ENCODE results near the gene ZNF511.

DNA sequence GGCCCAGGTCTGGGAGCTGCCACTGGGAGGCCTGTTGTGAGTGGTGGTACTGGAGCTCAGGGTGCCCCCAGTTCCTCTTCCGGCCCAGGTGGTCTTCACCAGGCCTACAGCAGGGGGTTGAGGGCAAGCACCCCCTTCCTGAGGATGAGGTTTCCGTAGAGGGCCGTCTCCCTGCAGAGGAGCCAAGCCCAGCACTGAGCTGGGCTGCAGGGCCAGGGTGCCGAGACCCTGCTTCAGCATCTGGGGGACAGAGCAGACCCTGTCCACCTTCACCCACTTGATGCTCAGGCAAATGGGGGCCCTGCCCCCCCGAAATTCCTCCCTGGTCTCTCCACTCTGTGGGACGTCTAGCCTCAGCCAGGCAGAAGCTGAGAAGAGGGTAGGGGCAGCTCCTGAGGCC is 46.6 kb downstream of the ZNF511 start:
- TF ChIP-seq, protein P1, sequence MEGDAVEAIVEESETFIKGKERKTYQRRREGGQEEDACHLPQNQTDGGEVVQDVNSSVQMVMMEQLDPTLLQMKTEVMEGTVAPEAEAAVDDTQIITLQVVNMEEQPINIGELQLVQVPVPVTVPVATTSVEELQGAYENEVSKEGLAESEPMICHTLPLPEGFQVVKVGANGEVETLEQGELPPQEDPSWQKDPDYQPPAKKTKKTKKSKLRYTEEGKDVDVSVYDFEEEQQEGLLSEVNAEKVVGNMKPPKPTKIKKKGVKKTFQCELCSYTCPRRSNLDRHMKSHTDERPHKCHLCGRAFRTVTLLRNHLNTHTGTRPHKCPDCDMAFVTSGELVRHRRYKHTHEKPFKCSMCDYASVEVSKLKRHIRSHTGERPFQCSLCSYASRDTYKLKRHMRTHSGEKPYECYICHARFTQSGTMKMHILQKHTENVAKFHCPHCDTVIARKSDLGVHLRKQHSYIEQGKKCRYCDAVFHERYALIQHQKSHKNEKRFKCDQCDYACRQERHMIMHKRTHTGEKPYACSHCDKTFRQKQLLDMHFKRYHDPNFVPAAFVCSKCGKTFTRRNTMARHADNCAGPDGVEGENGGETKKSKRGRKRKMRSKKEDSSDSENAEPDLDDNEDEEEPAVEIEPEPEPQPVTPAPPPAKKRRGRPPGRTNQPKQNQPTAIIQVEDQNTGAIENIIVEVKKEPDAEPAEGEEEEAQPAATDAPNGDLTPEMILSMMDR (IDR thresholded peaks at IDR 0.05) = no peak
- no peak for TF ChIP-seq POLR2A (IDR thresholded peaks at IDR 0.05)

Data from uterus (tissue), 2 donors.